ENCODE data around the gene WDR47.

GRCh38 chr1:108983114-108983513 lies 58.8 kb downstream of the WDR47 start:
- TF ChIP-seq TAF7 (optimal IDR thresholded peaks at IDR 0.05; ENCODE audit: borderline replicate concordance, low read depth, low read length) (no peak), MAFK (IDR thresholded peaks at IDR 0.05; ENCODE audit: low read depth, low read length) (no peak), TAF1 (IDR thresholded peaks at IDR 0.05; ENCODE audit: low read depth, low read length) (no peak), CTCF (IDR thresholded peaks at IDR 0.05; ENCODE audit: control extremely low read depth in 1 of 3, insufficient read depth in 1 of 3, low read depth in 1 of 3, low read length in 3 of 3) (no peak), RFX5 (IDR thresholded peaks at IDR 0.05; ENCODE audit: borderline replicate concordance, low read depth, low read length) (no peak), ZNF274 (IDR thresholded peaks at IDR 0.05; ENCODE audit: borderline replicate concordance, extremely low read depth, low read length) (no peak), POLR2AphosphoS5 (IDR thresholded peaks at IDR 0.05; ENCODE audit: low read depth, low read length) (no peak), TEAD4 (IDR thresholded peaks at IDR 0.05; ENCODE audit: low read depth, low read length) (no peak), FOSL1 (IDR thresholded peaks at IDR 0.05; ENCODE audit: insufficient read depth, low read depth, low read length) (no peak), JUND (IDR thresholded peaks at IDR 0.05; ENCODE audit: low read length) (no peak), SIN3A (conservative IDR thresholded peaks at IDR 0.05 in 1 of 2, IDR thresholded peaks at IDR 0.05 in 1 of 2; ENCODE audit: low read depth in 1 of 2, low read length in 2 of 2) (no peak)
